22Rv1 (cell line): ENCODE data around the gene RASA4B.
"Not testable (repeated sequence)": the region's sequence is repeated elsewhere in the genome, so short reads cannot be mapped to it uniquely, and the experiment has no call there.

Experiments used
- ZFX ChIP-seq: fragments of 450-650 bp; IDR thresholded peaks from 2 replicates; pipeline ENCODE4 v1.6.1; 2017; ENCODE audit warnings: antibody characterized with exemption, borderline replicate concordance
- TF ChIP-seq, protein P1 (sequence below): fragments of 450-650 bp; IDR thresholded peaks from 2 replicates; pipeline ENCODE4 v1.5.1; 2017; ENCODE audit warnings: mild to moderate bottlenecking

DNA sequence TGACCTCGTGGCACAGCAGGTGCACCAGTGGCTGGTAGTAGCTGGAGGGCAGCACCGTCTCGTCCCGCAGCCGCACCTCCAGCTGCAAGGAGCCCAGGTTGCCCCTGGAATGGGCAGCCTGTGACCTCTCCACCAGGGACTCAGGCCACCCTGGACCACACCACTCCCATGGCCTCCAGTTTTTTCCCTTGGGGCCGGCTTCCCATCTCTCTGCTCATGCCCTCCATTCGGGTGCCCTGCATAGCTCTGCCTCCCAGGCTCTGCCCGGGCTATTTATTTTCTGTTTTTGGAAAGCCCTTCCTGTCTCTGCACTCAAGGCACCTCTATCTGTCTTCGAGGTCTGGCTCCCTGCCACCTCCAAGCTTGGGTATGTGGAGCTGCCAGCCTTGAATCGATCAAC is 20.7 kb downstream of the RASA4B start:
- TF ChIP-seq, protein P1, sequence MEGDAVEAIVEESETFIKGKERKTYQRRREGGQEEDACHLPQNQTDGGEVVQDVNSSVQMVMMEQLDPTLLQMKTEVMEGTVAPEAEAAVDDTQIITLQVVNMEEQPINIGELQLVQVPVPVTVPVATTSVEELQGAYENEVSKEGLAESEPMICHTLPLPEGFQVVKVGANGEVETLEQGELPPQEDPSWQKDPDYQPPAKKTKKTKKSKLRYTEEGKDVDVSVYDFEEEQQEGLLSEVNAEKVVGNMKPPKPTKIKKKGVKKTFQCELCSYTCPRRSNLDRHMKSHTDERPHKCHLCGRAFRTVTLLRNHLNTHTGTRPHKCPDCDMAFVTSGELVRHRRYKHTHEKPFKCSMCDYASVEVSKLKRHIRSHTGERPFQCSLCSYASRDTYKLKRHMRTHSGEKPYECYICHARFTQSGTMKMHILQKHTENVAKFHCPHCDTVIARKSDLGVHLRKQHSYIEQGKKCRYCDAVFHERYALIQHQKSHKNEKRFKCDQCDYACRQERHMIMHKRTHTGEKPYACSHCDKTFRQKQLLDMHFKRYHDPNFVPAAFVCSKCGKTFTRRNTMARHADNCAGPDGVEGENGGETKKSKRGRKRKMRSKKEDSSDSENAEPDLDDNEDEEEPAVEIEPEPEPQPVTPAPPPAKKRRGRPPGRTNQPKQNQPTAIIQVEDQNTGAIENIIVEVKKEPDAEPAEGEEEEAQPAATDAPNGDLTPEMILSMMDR = not testable (repeated sequence)
- not testable (repeated sequence) for TF ChIP-seq ZFX
